GM18907 (cell line): ENCODE data around the gene CHDH.

Source experiments
- ATAC-seq: cut with Tn5 transposase; IDR thresholded peaks from one replicate; pipeline ENCODE4 v1.9.1; 2021; ENCODE audit warnings: mild to moderate bottlenecking, moderate library complexity; ENCODE audit not compliant: unreplicated experiment

Gene CHDH

DNA sequence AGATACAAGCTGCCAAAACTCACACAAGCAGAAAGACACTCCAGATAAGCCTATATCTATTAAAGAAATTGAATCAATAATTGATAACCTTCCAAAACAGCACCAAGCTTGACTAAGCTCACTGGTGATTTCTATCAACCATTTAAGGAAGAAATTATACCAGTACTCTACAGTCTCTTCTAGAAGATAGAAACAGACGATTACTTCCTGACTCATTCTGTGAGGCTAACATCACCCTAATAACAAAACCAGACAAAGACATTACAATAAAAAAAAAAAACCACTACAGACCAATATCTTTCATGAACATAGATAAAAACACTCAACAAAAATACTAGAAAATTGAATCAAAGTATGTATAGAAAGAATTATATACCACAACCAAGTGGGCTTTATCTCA, 20.2 kb downstream of the CHDH start:
- ATAC-seq: no peak

DNA sequence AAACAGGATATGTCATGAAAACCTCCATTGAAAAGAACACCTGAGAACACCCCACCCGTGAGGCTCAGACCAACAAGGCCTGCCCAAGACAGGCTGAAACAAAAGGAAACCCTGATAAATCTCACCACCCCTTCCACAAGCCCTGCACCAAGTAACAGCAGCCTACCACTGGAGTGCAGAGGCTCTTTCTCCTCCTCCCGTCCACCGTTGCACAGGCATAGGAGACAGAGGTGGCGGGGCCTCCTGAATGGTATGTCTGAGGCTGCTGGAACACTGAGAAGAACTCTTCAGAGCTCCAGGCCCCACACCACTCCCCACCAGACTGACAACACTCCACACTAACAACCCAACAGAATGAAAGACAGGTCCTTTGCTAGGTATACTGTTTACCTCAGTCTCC, 21.4 kb downstream of the CHDH start:
- ATAC-seq: no peak

DNA sequence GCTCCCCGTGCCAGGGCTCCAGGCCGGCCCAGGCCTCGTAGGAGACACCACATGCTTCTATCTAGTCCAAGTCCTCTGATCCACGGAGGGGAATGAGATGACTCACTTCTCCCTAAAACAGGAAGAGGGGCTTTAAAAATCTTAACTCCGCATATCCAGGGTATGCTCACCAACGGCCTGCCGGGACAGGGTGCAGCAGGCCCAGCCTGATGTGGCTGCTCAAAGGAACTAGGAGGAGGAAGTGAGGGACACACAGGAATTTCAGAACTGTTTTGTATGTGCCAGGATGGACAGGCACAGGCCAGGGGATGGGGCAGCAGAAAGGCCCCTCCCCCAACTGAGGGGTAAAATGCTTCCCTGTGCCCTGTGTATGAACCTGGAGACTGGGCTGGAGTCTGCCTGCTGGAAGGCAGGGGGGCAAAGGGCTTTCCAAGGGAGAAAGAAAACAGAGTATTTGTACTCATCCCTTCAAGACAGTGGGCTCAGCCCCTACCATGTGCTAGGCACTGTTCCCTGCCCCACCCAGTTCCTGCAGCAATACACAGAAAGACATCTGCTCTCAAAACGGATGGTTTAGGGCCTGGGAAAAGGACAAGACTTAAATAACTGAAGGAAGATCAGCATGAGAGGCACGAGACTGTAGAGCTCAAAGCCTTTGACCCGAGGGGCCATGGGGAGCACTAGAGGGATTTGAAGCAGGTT, 22.1 kb downstream of the CHDH start:
- ATAC-seq: no peak

DNA sequence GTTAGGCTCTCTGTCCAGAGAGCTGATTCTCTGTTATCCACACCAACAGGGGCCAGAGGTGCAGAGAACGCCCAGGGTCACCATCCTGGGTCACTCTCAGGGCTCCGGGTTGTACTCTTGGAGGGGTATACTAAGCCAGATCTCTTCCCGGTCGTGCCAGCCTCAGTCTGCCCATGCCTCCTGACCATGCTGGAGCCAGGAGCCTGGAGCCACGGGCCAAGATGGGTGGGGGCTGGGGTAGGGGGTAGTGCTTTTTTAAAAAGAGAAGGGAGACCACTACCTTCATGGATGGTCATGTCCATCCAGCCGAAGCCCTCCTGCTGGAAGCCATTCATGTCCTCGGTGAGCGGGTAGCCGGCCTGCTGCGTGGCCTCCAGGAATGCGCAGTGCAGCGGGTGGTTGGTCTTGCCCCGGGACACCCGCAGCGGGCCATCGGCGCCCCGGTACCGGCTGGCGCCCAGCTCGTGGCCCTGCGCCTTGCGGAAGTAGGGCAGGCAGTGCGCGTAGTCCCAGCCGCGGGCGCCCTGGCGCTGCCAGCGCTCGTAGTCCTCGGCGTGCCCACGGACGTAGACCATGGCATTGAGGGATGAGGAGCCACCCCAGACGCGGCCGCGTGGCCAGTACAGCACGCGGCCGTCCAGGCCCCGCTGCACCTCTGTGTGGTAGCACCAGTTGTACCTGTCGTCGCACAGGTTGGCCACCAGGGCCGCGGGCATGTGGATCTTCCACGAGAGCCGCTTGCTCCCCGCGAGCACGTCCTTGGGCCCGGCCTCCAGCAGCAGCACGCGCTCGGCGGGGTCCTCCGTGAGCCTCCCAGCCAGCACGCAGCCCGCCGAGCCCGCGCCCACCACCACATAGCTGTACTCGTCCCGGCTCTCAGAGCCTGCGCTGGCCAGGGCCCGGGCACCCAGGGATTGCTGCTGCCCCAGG, 22.9 kb downstream of the CHDH start:
- no peak for ATAC-seq

DNA sequence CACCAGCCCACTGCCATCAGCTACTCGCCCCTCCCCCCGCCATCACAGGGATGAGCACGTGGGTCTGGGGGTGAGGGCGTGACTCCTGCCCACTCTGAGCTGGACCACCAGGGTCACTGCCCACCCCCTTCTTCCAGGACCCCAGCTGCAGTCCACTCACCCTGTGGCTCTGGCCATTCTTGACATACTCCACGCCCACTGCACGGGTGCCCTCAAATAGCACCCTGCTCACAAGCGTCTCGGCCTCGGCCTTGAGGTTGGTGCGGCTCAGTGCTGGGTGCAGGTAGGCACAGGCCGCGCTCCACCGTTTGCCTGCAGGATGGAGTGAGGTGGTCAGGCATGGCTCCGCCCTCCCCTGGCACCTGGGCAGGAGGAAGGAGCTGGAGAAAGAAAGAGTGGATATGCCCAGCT, 23.9 kb downstream of the CHDH start:
- no peak for ATAC-seq

DNA sequence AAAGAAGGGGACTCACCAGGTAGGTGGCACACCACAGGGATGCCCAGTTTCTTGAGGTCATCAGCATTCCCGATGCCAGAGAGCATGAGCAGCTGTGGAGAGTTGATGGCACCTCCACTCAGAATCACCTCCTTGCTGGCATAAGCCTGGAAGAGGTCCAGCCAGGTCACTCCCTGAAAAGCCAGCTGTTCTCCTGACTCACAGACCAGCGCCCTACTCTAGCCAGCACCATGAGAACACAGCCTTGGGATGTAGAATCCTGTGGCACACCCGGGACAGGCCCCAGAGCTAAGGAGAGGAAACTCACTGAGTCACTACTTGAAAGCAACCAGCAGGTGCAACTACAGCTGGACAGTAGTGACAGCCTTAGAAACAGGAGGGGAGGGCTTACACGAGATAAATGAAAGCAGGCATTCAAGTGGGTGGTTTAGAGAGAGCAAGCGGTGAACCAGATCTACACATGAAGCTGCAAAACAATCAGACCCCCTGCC, 24.5 kb downstream of the CHDH start:
- ATAC-seq: no peak

DNA sequence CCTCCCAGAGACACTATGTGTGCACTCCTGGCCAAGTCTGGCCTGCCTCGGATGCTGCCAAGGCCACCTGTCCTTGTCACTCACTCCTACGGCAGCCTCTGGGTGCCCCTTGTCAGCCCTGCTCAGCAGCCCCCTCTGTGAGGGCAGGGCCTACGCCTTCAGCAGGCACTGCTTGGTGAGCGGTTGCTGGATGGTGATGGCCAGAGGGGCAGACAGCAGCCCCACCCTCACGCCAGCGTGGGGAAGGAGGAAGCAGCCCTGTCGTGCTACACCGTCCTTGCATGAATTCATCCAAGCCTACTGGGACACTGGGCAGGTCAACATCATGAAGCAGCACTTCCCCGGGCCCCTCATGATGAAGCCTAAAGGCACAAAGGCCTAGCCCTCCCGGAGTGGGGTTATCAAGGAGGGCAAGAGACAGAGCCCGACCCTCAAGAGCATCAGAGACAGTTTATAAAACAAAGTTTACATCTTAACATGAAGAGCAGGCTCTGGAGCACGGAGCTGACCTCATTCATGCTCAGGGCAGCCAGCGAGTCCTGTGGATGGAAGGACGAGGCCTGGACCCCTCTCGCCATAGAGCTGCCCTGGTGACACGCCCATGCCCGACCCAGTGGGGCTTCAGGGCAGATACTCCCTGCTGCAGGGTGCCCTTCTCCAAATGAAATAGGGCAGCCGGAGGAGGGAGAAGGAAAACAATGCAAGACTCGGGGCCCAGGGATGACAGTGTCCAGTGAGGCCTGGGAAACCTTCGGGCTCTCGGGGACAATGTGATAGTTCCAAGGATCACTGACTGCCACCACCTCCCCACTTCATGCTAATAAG, 25.3 kb downstream of the CHDH start:
- ATAC-seq: no peak

DNA sequence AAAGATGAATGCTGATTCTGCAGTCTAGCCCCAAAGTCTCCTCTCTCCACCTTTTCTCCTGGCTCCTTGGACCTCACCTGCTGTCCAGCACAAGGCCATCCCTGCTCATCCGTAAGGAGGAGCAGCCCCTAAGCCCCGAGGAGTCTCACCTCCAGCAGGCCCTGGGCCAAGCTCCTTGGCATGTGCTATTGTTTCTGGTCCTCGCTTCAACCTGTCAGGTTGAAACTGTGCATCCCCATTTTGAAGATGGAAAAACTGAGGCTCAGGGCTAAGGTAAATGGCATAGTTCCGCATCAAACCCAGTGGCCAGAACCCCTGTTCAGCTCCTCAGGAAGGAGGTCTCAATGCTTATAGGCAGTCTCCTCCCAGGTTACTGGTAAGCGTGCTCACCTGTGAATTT, 26.1 kb downstream of the CHDH start:
- ATAC-seq: no peak

DNA sequence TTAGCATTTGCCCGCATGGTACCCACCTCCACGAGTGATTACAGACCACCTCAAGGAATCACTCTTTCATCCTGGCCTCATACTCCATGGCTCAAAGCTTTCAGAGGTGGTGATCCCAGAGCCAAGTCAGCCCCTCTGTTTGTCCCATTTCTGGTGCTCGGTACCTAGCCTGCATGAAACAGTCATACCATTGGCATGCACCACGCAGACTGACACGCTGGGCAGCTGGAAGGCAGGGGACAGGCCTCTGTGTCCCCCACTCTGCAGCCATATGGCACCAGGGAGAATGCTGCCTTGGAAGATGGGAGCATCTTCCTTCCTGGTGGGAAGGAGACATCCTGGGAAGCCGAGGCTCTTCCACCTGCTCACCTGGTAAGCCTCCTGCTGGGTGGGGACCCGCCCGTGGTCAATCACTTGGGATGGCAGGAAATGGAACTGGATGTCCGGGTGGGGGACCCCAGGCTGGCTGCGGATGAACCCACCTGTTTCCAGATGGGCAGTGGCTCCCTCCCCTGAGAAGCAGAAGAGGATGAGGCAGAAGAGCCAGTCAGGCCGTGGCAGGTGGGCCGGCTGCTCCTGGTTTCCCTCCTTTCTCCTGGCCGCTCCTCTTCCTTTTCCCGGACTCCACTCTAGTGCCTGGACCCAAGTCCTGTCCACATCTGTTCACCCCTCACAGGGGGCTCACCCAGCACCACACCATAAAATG, 26.9 kb downstream of the CHDH start:
- ATAC-seq: no peak

DNA sequence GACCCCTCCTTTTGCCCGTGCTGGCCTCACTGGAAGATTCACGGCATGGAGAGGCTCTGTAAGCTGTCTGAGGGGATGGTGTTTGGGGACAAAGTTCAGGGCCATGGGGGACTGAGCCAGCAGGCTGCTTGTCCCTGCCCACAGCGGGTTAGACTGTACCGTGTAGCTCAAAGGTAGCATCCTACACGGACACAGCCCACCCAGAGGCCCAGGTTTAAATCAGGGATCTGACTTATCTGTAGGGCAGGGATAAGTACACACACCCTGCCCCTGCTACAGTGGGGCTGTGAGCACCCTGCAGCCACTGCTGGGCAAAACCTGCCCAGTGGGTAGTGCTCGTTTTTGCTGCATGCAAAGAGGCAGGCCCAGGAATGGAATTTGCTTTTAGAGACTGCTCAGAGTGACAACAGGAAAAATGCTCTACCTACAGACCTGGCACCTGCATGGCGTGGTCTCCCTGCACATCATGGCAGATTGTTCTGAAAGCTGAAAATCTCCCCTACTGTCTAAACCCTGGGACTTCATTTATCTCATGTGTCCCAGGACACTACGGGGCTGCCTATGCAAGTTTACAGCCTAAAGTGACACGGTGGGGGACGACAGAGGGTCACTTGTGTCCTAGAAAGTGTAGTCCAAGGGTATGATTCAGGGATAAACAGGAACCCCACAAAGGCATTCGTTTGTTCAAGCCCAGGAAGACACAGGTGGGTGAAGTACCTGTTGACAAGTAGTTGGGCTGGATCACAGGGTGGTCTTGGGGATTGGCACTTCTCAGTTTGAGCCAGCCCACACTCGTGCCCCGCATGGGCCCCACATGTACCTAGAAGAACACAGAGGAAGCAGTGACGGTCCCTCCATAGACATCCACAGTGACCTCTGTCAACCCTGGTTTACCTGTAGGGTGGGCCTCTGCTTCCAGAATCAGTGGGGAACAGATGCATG, 27.7 kb downstream of the CHDH start:
- no peak for ATAC-seq

DNA sequence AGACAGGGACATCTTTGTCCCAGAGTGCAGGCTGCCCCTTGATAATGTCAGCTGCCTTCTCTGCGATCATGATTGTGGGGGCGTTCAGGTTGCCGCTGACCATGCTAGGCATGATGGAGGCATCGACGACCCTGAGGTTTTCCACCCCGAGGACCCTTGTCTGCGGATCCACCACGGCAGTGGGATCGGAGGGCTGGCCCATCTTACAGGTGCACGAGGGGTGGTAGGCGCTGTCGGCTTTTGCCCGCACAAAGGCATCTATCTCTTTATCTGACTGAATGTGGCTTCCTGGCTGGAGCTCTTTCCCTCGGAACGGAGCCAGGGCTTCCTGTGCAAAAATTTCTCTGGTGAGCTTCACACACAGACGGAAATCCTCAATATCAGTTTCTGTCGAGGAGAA, 28.4 kb downstream of the CHDH start:
- ATAC-seq: no peak

DNA sequence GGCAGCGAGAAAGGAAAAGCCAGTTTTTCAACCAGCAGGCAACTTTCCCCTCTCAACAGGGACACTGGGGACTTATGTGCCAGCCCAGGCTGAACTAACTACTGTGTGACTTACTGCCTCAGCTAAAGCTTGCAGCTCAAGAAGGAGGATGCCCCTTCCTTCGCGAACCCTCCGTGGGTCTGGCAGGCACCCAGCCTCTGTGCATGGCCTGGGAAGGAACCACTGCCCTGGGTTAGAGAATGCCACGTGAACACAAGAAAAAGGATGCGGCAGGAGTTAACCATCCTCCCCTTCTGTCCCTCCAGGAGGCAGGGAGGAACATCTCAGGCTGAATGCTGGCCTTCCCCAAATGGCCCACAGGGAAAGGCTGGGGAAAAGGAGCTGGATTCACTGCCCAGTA, 29.0 kb downstream of the CHDH start:
- ATAC-seq: no peak

DNA sequence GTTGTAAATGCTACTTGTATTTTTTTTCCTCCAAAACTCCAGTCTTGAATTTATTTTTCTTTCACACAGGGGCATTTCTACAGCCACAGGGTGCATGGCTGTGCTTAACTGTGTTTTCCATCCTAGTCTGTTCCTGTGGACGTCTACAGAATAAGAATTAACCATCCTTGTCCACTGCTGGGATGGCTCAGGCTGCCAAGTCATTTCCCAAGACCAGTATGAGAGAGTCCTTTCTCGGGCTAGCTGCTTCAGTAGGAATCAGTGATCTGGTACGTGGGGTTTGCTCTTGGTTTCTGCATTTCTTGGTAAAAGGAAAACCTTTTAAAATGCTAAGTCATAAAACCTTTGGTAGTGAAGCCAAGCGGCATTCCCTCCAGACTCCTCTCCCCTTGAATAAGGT, 29.8 kb downstream of the CHDH start:
- ATAC-seq: no peak

DNA sequence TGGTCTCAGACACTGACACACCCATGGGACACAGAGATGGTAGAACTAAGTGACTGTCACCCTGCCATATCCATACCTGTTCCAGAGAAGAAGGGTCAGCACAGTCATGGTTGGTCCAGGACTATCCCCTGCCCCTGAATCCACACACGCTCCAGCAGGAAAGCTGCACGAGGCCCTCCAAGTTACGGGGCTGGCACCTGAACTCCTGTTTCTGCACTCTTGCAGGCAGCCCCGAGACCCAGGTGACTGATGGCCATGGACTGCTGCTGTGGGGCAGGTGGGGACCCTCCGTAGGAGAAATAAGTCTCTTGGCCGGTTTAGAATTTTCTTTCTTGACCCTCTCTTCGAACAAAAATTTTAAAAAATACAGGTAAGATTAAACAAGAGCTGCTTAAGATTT, 30.6 kb downstream of the CHDH start:
- no peak for ATAC-seq

DNA sequence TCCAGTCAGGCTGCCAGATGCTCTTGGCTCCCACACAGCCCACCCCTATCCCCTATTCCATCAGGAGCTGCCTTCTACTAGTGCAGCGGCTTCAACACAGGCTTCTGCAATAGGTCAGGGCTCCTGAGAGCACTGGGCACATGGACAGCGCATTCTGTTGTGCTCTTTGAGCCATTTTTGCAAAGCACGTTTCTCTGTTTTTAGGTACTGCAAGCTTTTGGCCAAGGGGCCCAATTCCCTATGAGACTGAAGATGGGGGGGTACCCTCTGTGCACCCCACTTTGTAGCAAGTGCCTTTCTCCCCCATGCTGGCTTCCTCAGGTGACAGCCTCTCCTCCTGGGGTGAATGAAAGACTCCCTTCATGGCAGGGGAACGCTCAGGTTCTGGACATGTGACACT, 31.2 kb downstream of the CHDH start:
- no peak for ATAC-seq

DNA sequence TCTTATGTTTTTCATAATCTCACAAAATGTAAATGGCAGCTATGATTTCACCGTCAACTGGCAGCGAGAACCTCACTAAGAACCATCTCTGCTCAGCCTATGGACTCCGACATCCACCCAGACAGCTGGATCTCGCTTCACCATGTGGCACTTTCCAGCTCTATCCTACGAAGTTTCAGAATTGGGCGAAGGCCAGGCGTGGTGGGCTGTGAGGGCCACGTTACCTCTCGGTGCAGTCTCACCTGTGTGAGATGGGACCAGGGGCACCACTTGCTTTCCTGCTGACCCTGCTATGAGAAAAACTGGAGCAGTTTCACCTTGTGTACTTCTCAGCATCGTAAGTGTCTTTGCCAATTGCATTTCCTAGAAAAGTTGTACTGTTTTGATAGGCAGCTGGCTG, 32.3 kb downstream of the CHDH start:
- ATAC-seq: no peak

DNA sequence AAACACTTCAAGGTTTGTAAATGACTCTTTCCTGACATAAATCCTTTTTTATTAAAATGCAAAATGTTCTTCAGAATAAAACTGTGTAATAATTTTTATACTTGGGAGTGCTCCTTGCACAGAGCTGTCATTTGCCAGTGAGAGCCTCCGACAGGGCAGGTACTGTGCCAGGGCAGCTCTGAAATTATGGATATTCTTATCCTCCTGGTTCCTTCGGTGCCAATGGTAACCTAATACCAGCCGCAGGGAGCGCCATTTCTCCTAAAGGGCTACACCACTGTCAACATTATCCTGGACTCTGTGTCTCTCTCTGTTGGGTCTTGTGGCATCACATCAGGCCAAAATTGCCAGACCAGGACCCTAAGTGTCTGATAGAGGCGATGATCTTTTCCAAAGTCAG, 33.0 kb downstream of the CHDH start:
- no peak for ATAC-seq

DNA sequence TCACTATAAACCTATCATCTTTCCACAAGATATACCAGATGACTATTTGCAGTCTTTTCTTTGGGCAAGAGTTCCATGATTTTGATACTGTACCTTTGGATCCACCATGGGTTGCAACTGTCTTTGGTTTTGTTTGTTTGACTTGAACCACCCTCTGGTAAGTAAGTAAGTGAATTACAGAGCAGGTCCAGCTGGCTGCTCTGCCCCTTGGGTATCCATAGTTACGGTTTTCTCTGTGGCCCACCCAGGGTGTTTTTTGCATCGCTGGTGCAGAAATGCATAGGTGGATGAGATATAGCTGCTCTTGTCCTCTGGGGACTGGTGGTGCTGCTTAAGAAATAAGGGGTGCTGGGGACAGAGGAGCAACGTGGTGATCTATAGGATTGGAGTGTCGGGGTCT, 33.8 kb downstream of the CHDH start:
- ATAC-seq: no peak

DNA sequence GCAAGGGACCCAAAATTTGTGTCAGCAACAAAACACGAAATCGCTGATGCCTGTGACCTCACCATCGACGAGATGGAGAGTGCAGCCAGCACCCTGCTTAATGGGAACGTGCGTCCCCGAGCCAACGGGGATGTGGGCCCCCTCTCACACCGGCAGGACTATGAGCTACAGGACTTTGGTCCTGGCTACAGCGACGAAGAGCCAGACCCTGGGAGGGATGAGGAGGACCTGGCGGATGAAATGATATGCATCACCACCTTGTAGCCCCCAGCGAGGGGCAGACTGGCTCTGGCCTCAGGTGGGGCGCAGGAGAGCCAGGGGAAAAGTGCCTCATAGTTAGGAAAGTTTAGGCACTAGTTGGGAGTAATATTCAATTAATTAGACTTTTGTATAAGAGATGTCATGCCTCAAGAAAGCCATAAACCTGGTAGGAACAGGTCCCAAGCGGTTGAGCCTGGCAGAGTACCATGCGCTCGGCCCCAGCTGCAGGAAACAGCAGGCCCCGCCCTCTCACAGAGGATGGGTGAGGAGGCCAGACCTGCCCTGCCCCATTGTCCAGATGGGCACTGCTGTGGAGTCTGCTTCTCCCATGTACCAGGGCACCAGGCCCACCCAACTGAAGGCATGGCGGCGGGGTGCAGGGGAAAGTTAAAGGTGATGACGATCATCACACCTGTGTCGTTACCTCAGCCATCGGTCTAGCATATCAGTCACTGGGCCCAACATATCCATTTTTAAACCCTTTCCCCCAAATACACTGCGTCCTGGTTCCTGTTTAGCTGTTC, 34.9 kb downstream of the CHDH start:
- no peak for ATAC-seq
